ENCODE data around the gene ELMOD1.

DNA sequence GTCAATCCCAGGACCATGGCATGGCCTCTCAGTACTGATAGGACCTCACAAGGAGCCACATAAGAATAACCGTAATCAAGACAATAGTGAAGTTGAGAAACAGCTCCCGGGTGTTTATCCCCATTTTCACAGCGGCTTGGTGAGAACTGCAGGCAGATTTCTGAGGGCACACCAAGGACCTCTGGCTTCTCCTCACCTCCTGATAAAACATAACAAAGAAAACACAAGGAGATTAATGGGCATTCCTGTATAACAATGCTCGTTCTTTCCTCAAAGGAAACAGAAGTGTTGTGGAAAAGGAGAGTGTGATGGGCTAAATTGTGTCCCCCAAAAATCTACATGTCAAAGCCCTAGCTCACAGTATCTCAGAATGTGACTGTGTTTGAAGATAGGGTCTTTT is 116.9 kb downstream of the ELMOD1 start:
- TF ChIP-seq, protein P1, sequence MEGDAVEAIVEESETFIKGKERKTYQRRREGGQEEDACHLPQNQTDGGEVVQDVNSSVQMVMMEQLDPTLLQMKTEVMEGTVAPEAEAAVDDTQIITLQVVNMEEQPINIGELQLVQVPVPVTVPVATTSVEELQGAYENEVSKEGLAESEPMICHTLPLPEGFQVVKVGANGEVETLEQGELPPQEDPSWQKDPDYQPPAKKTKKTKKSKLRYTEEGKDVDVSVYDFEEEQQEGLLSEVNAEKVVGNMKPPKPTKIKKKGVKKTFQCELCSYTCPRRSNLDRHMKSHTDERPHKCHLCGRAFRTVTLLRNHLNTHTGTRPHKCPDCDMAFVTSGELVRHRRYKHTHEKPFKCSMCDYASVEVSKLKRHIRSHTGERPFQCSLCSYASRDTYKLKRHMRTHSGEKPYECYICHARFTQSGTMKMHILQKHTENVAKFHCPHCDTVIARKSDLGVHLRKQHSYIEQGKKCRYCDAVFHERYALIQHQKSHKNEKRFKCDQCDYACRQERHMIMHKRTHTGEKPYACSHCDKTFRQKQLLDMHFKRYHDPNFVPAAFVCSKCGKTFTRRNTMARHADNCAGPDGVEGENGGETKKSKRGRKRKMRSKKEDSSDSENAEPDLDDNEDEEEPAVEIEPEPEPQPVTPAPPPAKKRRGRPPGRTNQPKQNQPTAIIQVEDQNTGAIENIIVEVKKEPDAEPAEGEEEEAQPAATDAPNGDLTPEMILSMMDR (IDR thresholded peaks at IDR 0.05; ENCODE audit: low read depth, low read length, missing input control) = no peak
- TF ChIP-seq EGR1 (IDR thresholded peaks at IDR 0.05; ENCODE audit: low read depth in 2 of 2) = no peak
- no peak for TF ChIP-seq SP1 (IDR thresholded peaks at IDR 0.05)
- TF ChIP-seq, protein P2, sequence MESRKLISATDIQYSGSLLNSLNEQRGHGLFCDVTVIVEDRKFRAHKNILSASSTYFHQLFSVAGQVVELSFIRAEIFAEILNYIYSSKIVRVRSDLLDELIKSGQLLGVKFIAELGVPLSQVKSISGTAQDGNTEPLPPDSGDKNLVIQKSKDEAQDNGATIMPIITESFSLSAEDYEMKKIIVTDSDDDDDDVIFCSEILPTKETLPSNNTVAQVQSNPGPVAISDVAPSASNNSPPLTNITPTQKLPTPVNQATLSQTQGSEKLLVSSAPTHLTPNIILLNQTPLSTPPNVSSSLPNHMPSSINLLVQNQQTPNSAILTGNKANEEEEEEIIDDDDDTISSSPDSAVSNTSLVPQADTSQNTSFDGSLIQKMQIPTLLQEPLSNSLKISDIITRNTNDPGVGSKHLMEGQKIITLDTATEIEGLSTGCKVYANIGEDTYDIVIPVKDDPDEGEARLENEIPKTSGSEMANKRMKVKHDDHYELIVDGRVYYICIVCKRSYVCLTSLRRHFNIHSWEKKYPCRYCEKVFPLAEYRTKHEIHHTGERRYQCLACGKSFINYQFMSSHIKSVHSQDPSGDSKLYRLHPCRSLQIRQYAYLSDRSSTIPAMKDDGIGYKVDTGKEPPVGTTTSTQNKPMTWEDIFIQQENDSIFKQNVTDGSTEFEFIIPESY (IDR thresholded peaks at IDR 0.05) = no peak
- TF ChIP-seq YY1 (IDR thresholded peaks at IDR 0.05) = no peak
- TF ChIP-seq, protein P3, sequence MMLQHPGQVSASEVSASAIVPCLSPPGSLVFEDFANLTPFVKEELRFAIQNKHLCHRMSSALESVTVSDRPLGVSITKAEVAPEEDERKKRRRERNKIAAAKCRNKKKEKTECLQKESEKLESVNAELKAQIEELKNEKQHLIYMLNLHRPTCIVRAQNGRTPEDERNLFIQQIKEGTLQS (IDR thresholded peaks at IDR 0.05) = no peak
- TF ChIP-seq, protein P4, sequence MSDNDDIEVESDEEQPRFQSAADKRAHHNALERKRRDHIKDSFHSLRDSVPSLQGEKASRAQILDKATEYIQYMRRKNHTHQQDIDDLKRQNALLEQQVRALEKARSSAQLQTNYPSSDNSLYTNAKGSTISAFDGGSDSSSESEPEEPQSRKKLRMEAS (IDR thresholded peaks at IDR 0.05) = no peak
